Liver (tissue), 3 donors: Measurements from ENCODE around the gene SEZ6L.

Source experiments
- RXRA ChIP-seq, 2 donors: IDR thresholded peaks; 2 replicates each; pipeline ENCODE4 v1.6.1; 2017 to 2018; ENCODE audit warnings: antibody characterized with exemption in 2 of 2, mild to moderate bottlenecking in 1 of 2
- TF ChIP-seq, protein P1 (sequence below): fragments of 150-350 bp; IDR thresholded peaks from 2 replicates; pipeline ENCODE4 v1.5.1; 2017; ENCODE audit warnings: improper control_type of control experiment, low read depth, low read length; ENCODE audit not compliant: missing input control
- donor health status: healthy.
- donor health status: healthy.

DNA sequence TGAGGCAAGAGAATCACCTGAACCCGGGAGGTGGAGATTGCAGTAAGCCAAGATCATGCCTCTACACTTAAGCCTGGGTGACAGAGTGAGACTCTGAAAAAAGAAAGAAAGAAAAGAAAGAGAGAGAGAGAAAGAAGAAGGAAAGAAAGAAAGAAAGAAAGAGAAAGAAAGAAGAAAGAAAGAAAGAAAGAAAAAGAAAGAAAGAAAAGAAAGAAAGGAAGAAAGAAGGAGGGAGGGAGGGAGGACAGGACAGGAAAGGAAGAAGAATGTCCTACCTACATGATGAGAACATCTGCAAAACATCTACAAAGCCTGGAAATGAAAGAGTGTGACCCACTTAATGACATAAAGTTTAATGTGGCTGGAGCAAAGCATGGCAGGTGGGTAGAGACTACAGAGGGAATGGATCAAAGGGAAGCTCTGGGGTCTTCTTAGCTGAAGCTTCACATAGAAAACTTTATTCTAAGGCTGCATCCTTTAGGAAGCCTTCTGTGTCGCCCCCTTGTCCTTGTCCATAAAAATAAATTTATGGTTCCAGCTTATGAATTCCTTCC is 147.5 kb downstream of the SEZ6L start:
- TF ChIP-seq, protein P1, sequence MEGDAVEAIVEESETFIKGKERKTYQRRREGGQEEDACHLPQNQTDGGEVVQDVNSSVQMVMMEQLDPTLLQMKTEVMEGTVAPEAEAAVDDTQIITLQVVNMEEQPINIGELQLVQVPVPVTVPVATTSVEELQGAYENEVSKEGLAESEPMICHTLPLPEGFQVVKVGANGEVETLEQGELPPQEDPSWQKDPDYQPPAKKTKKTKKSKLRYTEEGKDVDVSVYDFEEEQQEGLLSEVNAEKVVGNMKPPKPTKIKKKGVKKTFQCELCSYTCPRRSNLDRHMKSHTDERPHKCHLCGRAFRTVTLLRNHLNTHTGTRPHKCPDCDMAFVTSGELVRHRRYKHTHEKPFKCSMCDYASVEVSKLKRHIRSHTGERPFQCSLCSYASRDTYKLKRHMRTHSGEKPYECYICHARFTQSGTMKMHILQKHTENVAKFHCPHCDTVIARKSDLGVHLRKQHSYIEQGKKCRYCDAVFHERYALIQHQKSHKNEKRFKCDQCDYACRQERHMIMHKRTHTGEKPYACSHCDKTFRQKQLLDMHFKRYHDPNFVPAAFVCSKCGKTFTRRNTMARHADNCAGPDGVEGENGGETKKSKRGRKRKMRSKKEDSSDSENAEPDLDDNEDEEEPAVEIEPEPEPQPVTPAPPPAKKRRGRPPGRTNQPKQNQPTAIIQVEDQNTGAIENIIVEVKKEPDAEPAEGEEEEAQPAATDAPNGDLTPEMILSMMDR = no peak
- no peak for TF ChIP-seq RXRA (IDR thresholded peaks at IDR 0.05)
